A549 (cell line): ENCODE measurements around the gene LTF. TPM values are rescaled to one million over a fixed set of nuclear protein-coding genes. Genes with fewer than 3 reads are reported as not detected.

ENCODE experiments used
- ATAC-seq, 2 experiments: fragments of 200-7000 bp in 1 of 2; fragments of >200 bp in 1 of 2; cut with Nextera tagmentation in 1 of 2; cut with Tn5 transposase in 1 of 2; 3 replicates each; pipeline versions ENCODE4 v1.8.0 to v1.9.1; 2018 to 2020; ENCODE audit warnings: mild to moderate bottlenecking in 1 of 2, moderate library complexity in 1 of 2
- CTCF ChIA-PET: fragments of 300-600 bp; sonication (Branson Sonifier 250); formaldehyde crosslinking; extraction: SDS; loops from one replicate; lab custom pipeline; 2021; ENCODE audit warnings: antibody characterized with exemption, inconsistent platforms; lab: Yijun Ruan, JAX
- POLR2A ChIA-PET: fragments of 350-600 bp; formaldehyde crosslinking; extraction: SDS; loops from one replicate; lab custom pipeline; 2021; ENCODE audit warnings: antibody characterized with exemption, inconsistent platforms; lab: Yijun Ruan, JAX
- DNase-seq, 2 experiments: peaks; one replicate each; pipeline versions ENCODE4 v3.0.0 to v3.0.0-alpha.2; 2011 to 2016; ENCODE audit warnings: low read depth in 1 of 2, low spot score in 1 of 2
- FAIRE-seq: peaks from 2 replicates; lab custom pipeline; 2011; peaks lifted over from hg19 to GRCh38; lab: Jason Lieb, UNC
- H3K27ac ChIP-seq, 2 experiments: fragments of >200 bp; sonication (Bioruptor Twin); formaldehyde crosslinking; 3 replicates each; pipeline ENCODE4 v1.5.1; 2016 to 2017
- H3K4me1 ChIP-seq: fragments of >200 bp; sonication (Bioruptor Twin); formaldehyde crosslinking; 3 replicates; pipeline ENCODE4 v1.6.1; 2016
- H3K4me2 ChIP-seq: fragments of >200 bp; sonication (Bioruptor Twin); formaldehyde crosslinking; 3 replicates; pipeline ENCODE4 v1.6.1; 2016
- H3K4me3 ChIP-seq: fragments of >200 bp; sonication (Bioruptor Twin); formaldehyde crosslinking; 3 replicates; pipeline ENCODE4 v1.5.1; 2016
- H3K9me3 ChIP-seq: fragments of >200 bp; sonication (Bioruptor Twin); formaldehyde crosslinking; 3 replicates; pipeline ENCODE4 v1.6.1; 2016
- BHLHE40 ChIP-seq: IDR thresholded peaks from 2 replicates; pipeline ENCODE4 v1.6.1; 2012; ENCODE audit warnings: low read depth, low read length, inconsistent platforms
- CEBPB ChIP-seq, 2 experiments: fragments of >200 bp in 1 of 2; sonication (Bioruptor Twin) in 1 of 2; formaldehyde crosslinking in 1 of 2; IDR thresholded peaks; 2 replicates each; pipeline ENCODE4 v1.6.1; 2012 to 2016
- CHD4 ChIP-seq: fragments of 200-600 bp; sonication (generic); IDR thresholded peaks from 2 replicates; pipeline ENCODE4 v1.6.1; 2016; ENCODE audit warnings: antibody characterized with exemption, mild to moderate bottlenecking, borderline replicate concordance
- EHF ChIP-seq: fragments of 250-450 bp; sonication (Bioruptor Pico); IDR thresholded peaks from 2 replicates; pipeline ENCODE4 v1.5.0; 2020; ENCODE audit warnings: mild to moderate bottlenecking
- EHMT2 ChIP-seq: fragments of 200-600 bp; sonication (generic); IDR thresholded peaks from 2 replicates; pipeline ENCODE4 v1.6.1; 2016; ENCODE audit warnings: antibody characterized with exemption, low read depth, mild to moderate bottlenecking, moderate library complexity
- EP300 ChIP-seq, 2 experiments: fragments of >200 bp; sonication (Bioruptor Twin); formaldehyde crosslinking; IDR thresholded peaks; 2 replicates in 1 of 2; 3 replicates in 1 of 2; pipeline ENCODE4 v1.6.1; 2016 to 2017
- ESRRA ChIP-seq: fragments of 150-350 bp; IDR thresholded peaks from 2 replicates; pipeline ENCODE4 v1.6.1; 2014; ENCODE audit warnings: mild to moderate bottlenecking, low read length, borderline replicate concordance
- FOSL2 ChIP-seq, 2 experiments: fragments of 450-650 bp in 1 of 2; fragments of >200 bp in 1 of 2; sonication (Bioruptor Twin) in 1 of 2; formaldehyde crosslinking; IDR thresholded peaks; 2 replicates each; pipeline versions ENCODE4 v1.5.0 to v1.6.1; 2016 to 2020; ENCODE audit warnings: mild to moderate bottlenecking in 1 of 2, moderate library complexity in 1 of 2
- GATA3 ChIP-seq: IDR thresholded peaks from 2 replicates; pipeline ENCODE4 v1.6.1; 2012; ENCODE audit warnings: borderline replicate concordance
- HDAC2 ChIP-seq: fragments of 200-600 bp; sonication (generic); IDR thresholded peaks from 2 replicates; pipeline ENCODE4 v1.6.1; 2016
- HOXA7 ChIP-seq: fragments of 250-450 bp; sonication (Bioruptor Pico); IDR thresholded peaks from 2 replicates; pipeline ENCODE4 v1.5.0; 2020; ENCODE audit warnings: mild to moderate bottlenecking, moderate library complexity
- HOXB13 ChIP-seq: fragments of 250-450 bp; sonication (Bioruptor Pico); IDR thresholded peaks from 2 replicates; pipeline ENCODE4 v1.5.0; 2020; ENCODE audit warnings: low read depth, mild to moderate bottlenecking, moderate library complexity
- JUN ChIP-seq, 2 experiments: fragments of >200 bp; sonication (Bioruptor Twin); formaldehyde crosslinking; IDR thresholded peaks; 2 replicates in 1 of 2; 3 replicates in 1 of 2; pipeline ENCODE4 v1.6.1; 2016 to 2017
- JUNB ChIP-seq: fragments of >200 bp; sonication (Bioruptor Twin); formaldehyde crosslinking; IDR thresholded peaks from 2 replicates; pipeline ENCODE4 v1.6.1; 2016
- KDM1A ChIP-seq: fragments of 200-600 bp; sonication (generic); IDR thresholded peaks from 2 replicates; pipeline ENCODE4 v1.6.1; 2016; ENCODE audit warnings: low read depth, mild to moderate bottlenecking
- MAFK ChIP-seq: fragments of 450-650 bp; IDR thresholded peaks from 2 replicates; pipeline ENCODE4 v1.6.1; 2014; ENCODE audit not compliant: partially characterized antibody
- MAZ ChIP-seq: fragments of 150-350 bp; IDR thresholded peaks from 2 replicates; pipeline ENCODE4 v1.6.1; 2014; ENCODE audit warnings: antibody characterized with exemption, low read depth, low read length, borderline replicate concordance
- MYC ChIP-seq: IDR thresholded peaks from 2 replicates; pipeline ENCODE4 v1.6.1; 2012; ENCODE audit warnings: mild to moderate bottlenecking, inconsistent platforms, low read length, improper control_type of control experiment, borderline replicate concordance
- NFE2L2 ChIP-seq: fragments of 150-350 bp; conservative IDR thresholded peaks from 2 replicates; pipeline ENCODE4 v1.6.1; 2014; ENCODE audit warnings: low read length
- NPAS2 ChIP-seq: fragments of 250-450 bp; sonication (Bioruptor Pico); IDR thresholded peaks from 2 replicates; pipeline ENCODE4 v1.8.0; 2022; ENCODE audit warnings: mild to moderate bottlenecking, moderate library complexity, borderline replicate concordance
- NR3C1 ChIP-seq: fragments of >200 bp; sonication (Bioruptor Twin); formaldehyde crosslinking; IDR thresholded peaks from 3 replicates; pipeline ENCODE4 v1.6.1; 2017
- POLR2A ChIP-seq: IDR thresholded peaks from 2 replicates; pipeline ENCODE4 v1.6.1; 2012; ENCODE audit warnings: mild to moderate bottlenecking, low read length
- RAD21 ChIP-seq, 2 experiments: fragments of >200 bp in 1 of 2; sonication (Bioruptor Twin) in 1 of 2; formaldehyde crosslinking in 1 of 2; IDR thresholded peaks in 1 of 2; conservative IDR thresholded peaks in 1 of 2; 2 replicates in 1 of 2; 3 replicates in 1 of 2; pipeline ENCODE4 v1.6.1; 2012 to 2018; ENCODE audit warnings: inconsistent platforms in 1 of 2
- RARB ChIP-seq: fragments of 250-450 bp; sonication (Bioruptor Pico); IDR thresholded peaks from 2 replicates; pipeline ENCODE4 v1.8.0; 2021; ENCODE audit warnings: mild to moderate bottlenecking, moderate library complexity
- RNF2 ChIP-seq: fragments of 200-600 bp; sonication (generic); IDR thresholded peaks from 2 replicates; pipeline ENCODE4 v1.6.1; 2016; ENCODE audit warnings: low read depth, mild to moderate bottlenecking, antibody characterized with exemption, moderate library complexity, borderline replicate concordance
- SMC3 ChIP-seq: fragments of >200 bp; sonication (Bioruptor Twin); formaldehyde crosslinking; IDR thresholded peaks from 3 replicates; pipeline ENCODE4 v1.6.1; 2018; ENCODE audit warnings: inconsistent platforms
- SREBF2 ChIP-seq: fragments of 450-650 bp; IDR thresholded peaks from 2 replicates; pipeline ENCODE4 v1.6.1; 2014; ENCODE audit warnings: mild to moderate bottlenecking, moderate library complexity
- TFCP2L1 ChIP-seq: fragments of 250-450 bp; sonication (Bioruptor Pico); IDR thresholded peaks from 2 replicates; pipeline ENCODE4 v1.5.0; 2021; ENCODE audit warnings: mild to moderate bottlenecking
- ZFP36 ChIP-seq: fragments of 450-650 bp; IDR thresholded peaks from 2 replicates; pipeline ENCODE4 v1.6.1; 2014; ENCODE audit warnings: borderline replicate concordance; ENCODE audit not compliant: partially characterized antibody
- ZNF302 ChIP-seq: fragments of 250-450 bp; sonication (Bioruptor Pico); IDR thresholded peaks from 2 replicates; pipeline ENCODE4 v1.9.0; 2021; ENCODE audit warnings: inconsistent platforms, mild to moderate bottlenecking, moderate library complexity
- WGBS: methylation state at CpG from one replicate; pipeline ENCODE4 v1.1.6; 2017; ENCODE audit errors: missing lambda C conversion rate; 5-methylcytosine and 5-hydroxymethylcytosine counted together
- polyA plus RNA-seq, 4 experiments: library from polyadenylated mRNA; depleted of rRNA in 3 of 4; stranded (reverse); fragments of >200 nt; fragmentation: RNase III in 1 of 4; extraction: RNeasy Plus Mini Kit Qiagen cat#74134 plus additional on column Dnase treatment in 1 of 4; gene quantifications; 2 replicates in 3 of 4; 3 replicates in 1 of 4; pipeline ENCODE4 v1.2.3, GENCODE V29; 2011 to 2017
- TF ChIP-seq, protein P1 (sequence below): IDR thresholded peaks from 2 replicates; pipeline ENCODE4 v1.6.1; 2012; ENCODE audit warnings: low read depth, borderline replicate concordance
- TF ChIP-seq, protein P2 (sequence below): fragments of >200 bp; sonication (Bioruptor Twin); formaldehyde crosslinking; IDR thresholded peaks from 2 replicates; pipeline ENCODE4 v1.6.1; 2016
- TF ChIP-seq, protein P3 (sequence below): fragments of >200 bp; sonication (Bioruptor Twin); formaldehyde crosslinking; IDR thresholded peaks from 3 replicates; pipeline ENCODE4 v1.6.1; 2016

The LTF gene
- polyA plus RNA-seq, 2 of the 4 experiments (the other 2 are of a cell fraction), result not detected

- no peak for DNase-seq
- no peak overlapping the region for H3K27ac ChIP-seq
- 42% methylated on average over 11 of the region's 11 CpGs for WGBS
- ATAC-seq, result no peak
- H3K4me1 ChIP-seq, result no peaks in the 10 kb centered on the region
- H3K9me3 ChIP-seq, result no peaks in the 10 kb centered on the region
- TF ChIP-seq RAD21 (conservative IDR thresholded peaks at IDR 0.05 in 1 of 2, IDR thresholded peaks at IDR 0.05 in 1 of 2), result no peak
- TF ChIP-seq, protein P1, sequence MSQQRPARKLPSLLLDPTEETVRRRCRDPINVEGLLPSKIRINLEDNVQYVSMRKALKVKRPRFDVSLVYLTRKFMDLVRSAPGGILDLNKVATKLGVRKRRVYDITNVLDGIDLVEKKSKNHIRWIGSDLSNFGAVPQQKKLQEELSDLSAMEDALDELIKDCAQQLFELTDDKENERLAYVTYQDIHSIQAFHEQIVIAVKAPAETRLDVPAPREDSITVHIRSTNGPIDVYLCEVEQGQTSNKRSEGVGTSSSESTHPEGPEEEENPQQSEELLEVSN, result no peak
- TF ChIP-seq NPAS2 (CRISPR knock-in tag), result no peak
- TF ChIP-seq MYC, result no peak
- no peak for TF ChIP-seq RNF2
- TF ChIP-seq BHLHE40, result no peak
- no peak for TF ChIP-seq NFE2L2
- TF ChIP-seq, protein P2, sequence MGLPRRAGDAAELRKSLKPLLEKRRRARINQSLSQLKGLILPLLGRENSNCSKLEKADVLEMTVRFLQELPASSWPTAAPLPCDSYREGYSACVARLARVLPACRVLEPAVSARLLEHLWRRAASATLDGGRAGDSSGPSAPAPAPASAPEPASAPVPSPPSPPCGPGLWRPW, result no peak
- TF ChIP-seq HOXA7 (CRISPR knock-in tag), result no peak
- TF ChIP-seq TFCP2L1, result no peak
- no peak for TF ChIP-seq JUN (IDR thresholded peaks at IDR 0.05)
- no peak for TF ChIP-seq NR3C1
- TF ChIP-seq MAZ, result no peak
- no peak for TF ChIP-seq EHF (CRISPR knock-in tag)
- no peak for TF ChIP-seq POLR2A
- TF ChIP-seq CEBPB (IDR thresholded peaks at IDR 0.05), result no peak
- no peak for TF ChIP-seq SMC3
- TF ChIP-seq ZNF302 (CRISPR knock-in tag), result no peak
- TF ChIP-seq KDM1A, result no peak
- no peak for TF ChIP-seq JUNB
- no peak overlapping the region for H3K4me3 ChIP-seq
- ChIA-PET POLR2A (no interaction called here), CTCF (interaction anchor here (0.6 to 7.0 kb wide), 7 partner anchors 19 to 138 kb away, joined by 3 to 100 read pairs (median 6); no protein-coding TSS in a partner anchor)
- no peak for FAIRE-seq
- H3K4me2 ChIP-seq, result no peak overlapping the region
These were observed 26.7 kb upstream of the LTF start for GRCh38 chr3:46491089-46492070.

- no peak overlapping the region for H3K4me3 ChIP-seq
- FAIRE-seq (no peak), ATAC-seq (no peak), DNase-seq (no peak)
- no peaks in the 10 kb centered on the region for H3K4me1 ChIP-seq
- TF ChIP-seq GATA3 (no peak), HOXB13 (no peak), MAFK (no peak), RNF2 (no peak), SREBF2 (no peak), ZFP36 (no peak), RAD21 (conservative IDR thresholded peaks at IDR 0.05 in 1 of 2, IDR thresholded peaks at IDR 0.05 in 1 of 2) (no peak), CEBPB (IDR thresholded peaks at IDR 0.05) (no peak), EP300 (IDR thresholded peaks at IDR 0.05) (no peak), NR3C1 (no peak), HDAC2 (no peak), POLR2A (no peak), NPAS2 (CRISPR knock-in tag) (no peak), RARB (CRISPR knock-in tag) (no peak), ESRRA (no peak), EHMT2 (no peak), FOSL2 (IDR thresholded peaks at IDR 0.05) (no peak), FOSL2 (CRISPR knock-in tag; IDR thresholded peaks at IDR 0.05) (no peak), CHD4 (no peak)
- TF ChIP-seq, protein P3, sequence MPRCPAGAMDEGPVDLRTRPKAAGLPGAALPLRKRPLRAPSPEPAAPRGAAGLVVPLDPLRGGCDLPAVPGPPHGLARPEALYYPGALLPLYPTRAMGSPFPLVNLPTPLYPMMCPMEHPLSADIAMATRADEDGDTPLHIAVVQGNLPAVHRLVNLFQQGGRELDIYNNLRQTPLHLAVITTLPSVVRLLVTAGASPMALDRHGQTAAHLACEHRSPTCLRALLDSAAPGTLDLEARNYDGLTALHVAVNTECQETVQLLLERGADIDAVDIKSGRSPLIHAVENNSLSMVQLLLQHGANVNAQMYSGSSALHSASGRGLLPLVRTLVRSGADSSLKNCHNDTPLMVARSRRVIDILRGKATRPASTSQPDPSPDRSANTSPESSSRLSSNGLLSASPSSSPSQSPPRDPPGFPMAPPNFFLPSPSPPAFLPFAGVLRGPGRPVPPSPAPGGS, result no peak
- TF ChIP-seq, protein P2, result no peak
- WGBS, result 39% methylated on average over 6 of the region's 6 CpGs
- H3K9me3 ChIP-seq, result no peaks in the 10 kb centered on the region
- CTCF ChIA-PET, result interaction anchor here (0.6 to 7.0 kb wide), 9 partner anchors 10 to 203 kb away, joined by 3 to 100 read pairs (median 11); partner anchors contain the start of gene ALS2CL
- no peak overlapping the region for H3K27ac ChIP-seq
- POLR2A ChIA-PET, result no interaction called here
- no peak overlapping the region for H3K4me2 ChIP-seq
These were observed 25.8 kb upstream of the LTF start for GRCh38 chr3:46490338-46491084.
